GM04503 (cell line): ENCODE measurements around the gene TPRN.
A peak's percentile ranks its signal among the peaks of the same experiment; 100 is the strongest.

Source experiments
- DNase-seq: peaks from one replicate; pipeline ENCODE4 v3.0.0-alpha.2; 2012; ENCODE audit warnings: low read depth

The TPRN gene

GRCh38 chr9:137188490-137189296 lies 11.8 kb downstream of the TPRN start, which contains the start of the genes ANAPC2 and SSNA1:
TSS of gene ANAPC2 (minus strand) at chr9:137188560. CDS start at chr9:137188532, 28 bp downstream.
TSS of gene SSNA1 (plus strand) at chr9:137188676. CDS start at chr9:137188727, 51 bp downstream.
- DNase-seq = peak; percentile 52

GRCh38 chr9:137188086-137188489 lies 12.5 kb downstream of the TPRN start:
- DNase-seq = no peak

- DNase-seq = no peak
Observed at GRCh38 chr9:137187386-137187785, 13.2 kb downstream of the TPRN start.

- DNase-seq = no peak
Observed at GRCh38 chr9:137186385-137186784, 14.2 kb downstream of the TPRN start.

- DNase-seq = no peak
Observed at GRCh38 chr9:137185921-137186320, 14.6 kb downstream of the TPRN start.

GRCh38 chr9:137184881-137185660 lies 15.5 kb downstream of the TPRN start:
- no peak for DNase-seq

- no peak for DNase-seq
Observed at GRCh38 chr9:137183980-137184595, 16.5 kb downstream of the TPRN start.

GRCh38 chr9:137182836-137183235 lies 17.7 kb downstream of the TPRN start:
- no peak for DNase-seq

GRCh38 chr9:137181680-137182079 lies 18.9 kb downstream of the TPRN start:
- DNase-seq = no peak

- no peak for DNase-seq
Observed at GRCh38 chr9:137180491-137180890, 20.1 kb downstream of the TPRN start.

- DNase-seq = no peak
Observed at GRCh38 chr9:137179761-137180160, 20.8 kb downstream of the TPRN start.

- DNase-seq = no peak
Observed at GRCh38 chr9:137178939-137179630, 21.5 kb downstream of the TPRN start.

- no peak for DNase-seq
Observed at GRCh38 chr9:137178201-137178938, 22.2 kb downstream of the TPRN start.

- DNase-seq = no peak
Observed at GRCh38 chr9:137176302-137177182, 24.0 kb downstream of the TPRN start.

GRCh38 chr9:137175345-137175961 lies 25.1 kb downstream of the TPRN start:
- no peak for DNase-seq

GRCh38 chr9:137174722-137175293 lies 25.7 kb downstream of the TPRN start:
- no peak for DNase-seq

GRCh38 chr9:137173796-137174664 lies 26.5 kb downstream of the TPRN start:
- no peak for DNase-seq
